ENCODE measurements around the gene EFCAB11.
"Not testable (repeated sequence)": the region's sequence is repeated elsewhere in the genome, so short reads cannot be mapped to it uniquely, and the experiment has no call there.

- not testable (repeated sequence) for TF ChIP-seq ELF1 (IDR thresholded peaks at IDR 0.05; ENCODE audit: borderline replicate concordance, low read depth); CTCF (IDR thresholded peaks at IDR 0.05 in 2 of 3, conservative IDR thresholded peaks at IDR 0.05 in 1 of 3; ENCODE audit: borderline replicate concordance in 1 of 3, insufficient read depth in 1 of 3, low read depth in 2 of 3, low read length in 2 of 3); FOSL1 (IDR thresholded peaks at IDR 0.05; ENCODE audit: low read depth); POLR2A (IDR thresholded peaks at IDR 0.05; ENCODE audit: borderline replicate concordance, extremely low read depth, insufficient read depth, insufficient read length)
Measured at GRCh38 chr14:89893388-89893787, 61.1 kb downstream of the EFCAB11 start.
